NCI-H446 (cell line): ENCODE measurements around the gene P2RY6.
"Not testable (repeated sequence)": the region's sequence is repeated elsewhere in the genome, so short reads cannot be mapped to it uniquely, and the experiment has no call there.

Source experiments
- DNase-seq, 2 experiments: peaks; one replicate each; lab custom pipeline; 2025; lab: John Stamatoyannopoulos, UW

Gene P2RY6

GRCh38 chr11:73271936-73272679 lies at the start of gene P2RY6:
Gene P2RY6, plus strand, starts transcription at chr11:73272338. Its CDS starts 24,181 bp downstream, at chr11:73296519.
- DNase-seq = peak in 1 of 2 experiments; percentile 52

- no peak for DNase-seq
These were observed 48.0 kb upstream of the P2RY6 start for GRCh38 chr11:73223998-73224730.

- no peak for DNase-seq
These were observed 47.0 kb upstream of the P2RY6 start for GRCh38 chr11:73225001-73225686.

- DNase-seq = no peak
These were observed 46.3 kb upstream of the P2RY6 start for GRCh38 chr11:73225851-73226250.

GRCh38 chr11:73226297-73227006 lies 45.7 kb upstream of the P2RY6 start:
- no peak for DNase-seq

GRCh38 chr11:73227571-73228211 lies 44.4 kb upstream of the P2RY6 start:
- DNase-seq = no peak

GRCh38 chr11:73228268-73229134 lies 43.6 kb upstream of the P2RY6 start:
- DNase-seq = no peak

- DNase-seq = no peak
These were observed 42.7 kb upstream of the P2RY6 start for GRCh38 chr11:73229321-73229895.

GRCh38 chr11:73229896-73230875 lies 42.0 kb upstream of the P2RY6 start:
- no peak for DNase-seq

- DNase-seq = no peak
These were observed 41.2 kb upstream of the P2RY6 start for GRCh38 chr11:73230931-73231330.

- not testable (repeated sequence) for DNase-seq
These were observed 39.7 kb upstream of the P2RY6 start for GRCh38 chr11:73232487-73232886.

GRCh38 chr11:73233211-73233610 lies 38.9 kb upstream of the P2RY6 start:
- no peak for DNase-seq

GRCh38 chr11:73233692-73234470 lies 38.3 kb upstream of the P2RY6 start:
- DNase-seq = no peak

- no peak for DNase-seq
These were observed 37.5 kb upstream of the P2RY6 start for GRCh38 chr11:73234471-73235181.

GRCh38 chr11:73235236-73235786 lies 36.8 kb upstream of the P2RY6 start:
- DNase-seq = no peak

- no peak for DNase-seq
These were observed 35.9 kb upstream of the P2RY6 start for GRCh38 chr11:73236205-73236765.

GRCh38 chr11:73236854-73237253 lies 35.3 kb upstream of the P2RY6 start:
- DNase-seq = peak in 1 of 2 experiments; percentile 17
